BLaER1 treated with 17β-estradiol and CSF1 and Interleukin-3, amounts not matched to agents 10 nM and 100 nM (cell line): ENCODE measurements around the gene DIAPH2.

ENCODE experiments used
- H3K27ac ChIP-seq, 11 experiments: shearing (Covaris generic); formaldehyde crosslinking; 2 replicates each; pipeline ENCODE4 v1.8.1; 2022
- H3K27me3 ChIP-seq, 11 experiments: shearing (Covaris generic); formaldehyde crosslinking; 2 replicates each; pipeline ENCODE4 v1.8.1; 2022
- H3K36me3 ChIP-seq, 11 experiments: shearing (Covaris generic); formaldehyde crosslinking; 2 replicates each; pipeline ENCODE4 v1.8.1; 2022
- H3K4me1 ChIP-seq, 10 experiments: shearing (Covaris generic); formaldehyde crosslinking; 2 replicates each; pipeline ENCODE4 v1.8.1; 2022
- H3K4me2 ChIP-seq, 11 experiments: shearing (Covaris generic); formaldehyde crosslinking; 2 replicates each; pipeline ENCODE4 v1.8.1; 2022
- H3K4me3 ChIP-seq, 10 experiments: shearing (Covaris generic); formaldehyde crosslinking; 2 replicates each; pipeline ENCODE4 v1.8.1; 2022
- H3K9ac ChIP-seq, 11 experiments: shearing (Covaris generic); formaldehyde crosslinking; 2 replicates each; pipeline ENCODE4 v1.8.1; 2022
- H3K9me3 ChIP-seq, 11 experiments: shearing (Covaris generic); formaldehyde crosslinking; replicated peaks in 1 of 11; 2 replicates each; pipeline ENCODE4 v1.8.1; 2022
- H4K20me1 ChIP-seq, 11 experiments: shearing (Covaris generic); formaldehyde crosslinking; 2 replicates each; pipeline ENCODE4 v1.8.1; 2022
- Cebpa-rat ChIP-seq, 11 experiments: shearing (Covaris generic); IDR thresholded peaks; 2 replicates each; pipeline ENCODE4 v1.8.1; 2022

Gene DIAPH2

DNA sequence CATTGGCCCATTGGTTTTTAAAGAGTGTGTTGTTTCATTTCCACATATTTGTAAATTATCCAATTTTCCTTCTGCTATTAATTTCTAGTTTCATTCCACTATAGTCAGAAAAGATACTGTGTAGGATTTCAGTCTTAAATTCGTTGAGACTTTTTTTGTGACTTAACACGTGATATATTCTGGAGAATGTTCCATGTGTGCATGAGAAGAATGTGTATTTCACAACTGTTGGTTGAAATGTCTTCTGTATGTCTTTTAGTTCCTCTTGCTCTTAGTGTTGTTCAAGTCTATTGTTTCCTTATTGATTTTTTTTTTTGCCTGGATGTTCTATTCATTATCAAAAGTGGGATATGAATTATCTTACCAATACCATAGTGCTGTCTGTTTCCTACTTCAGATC is 806.0 kb downstream of the DIAPH2 start:
- no peak overlapping the region for H3K4me2 ChIP-seq
- H3K27me3 ChIP-seq: peaks cover 81 to 96% (median 86%) of the 10 kb centered on the region in 11 experiments
- H3K9ac ChIP-seq: no peak overlapping the region
- H4K20me1 ChIP-seq: no peaks in the 10 kb centered on the region
- no peak for TF ChIP-seq Cebpa-rat (IDR thresholded peaks at IDR 0.05)
- no peak overlapping the region for H3K4me3 ChIP-seq
- H3K4me1 ChIP-seq: no peaks in the 10 kb centered on the region
- no peaks in the 10 kb centered on the region; a peak in 1 of 22 replicates for H3K36me3 ChIP-seq
- no peak overlapping the region for H3K27ac ChIP-seq
- H3K9me3 ChIP-seq: 0 out of 22 replicates have a peak, but pooled peaks cover 0 to 5% (median 0%) of the 10 kb centered on the region in 11 experiments

DNA sequence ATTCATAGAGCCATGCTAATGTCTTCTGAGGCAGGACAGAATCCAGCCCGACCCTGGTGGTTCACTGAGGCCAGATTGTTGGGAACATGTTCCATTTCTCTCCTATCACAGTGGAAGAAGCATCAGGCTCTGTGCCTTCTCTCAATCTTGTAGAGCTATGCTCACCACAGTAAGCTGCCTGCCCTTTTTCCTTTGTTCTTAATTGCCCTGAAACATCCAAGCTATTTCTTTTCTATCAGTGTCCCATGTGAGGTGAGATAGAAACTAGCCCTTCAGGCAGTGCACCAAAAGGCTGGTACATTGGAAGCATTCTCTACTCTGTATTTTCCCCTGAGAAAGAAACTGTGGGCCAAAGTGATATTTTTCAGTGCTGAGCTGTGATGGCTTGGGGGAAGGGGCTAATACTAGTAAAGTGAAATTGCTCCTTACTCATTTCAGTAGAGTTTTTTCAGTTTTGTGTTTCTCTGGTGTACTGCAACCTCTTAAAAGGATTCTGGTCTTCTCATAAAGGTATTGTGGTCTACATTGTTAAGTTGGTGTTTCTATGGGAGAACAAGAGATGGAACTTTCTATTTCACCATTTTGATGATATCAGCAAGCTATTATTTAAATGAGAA is 810.2 kb downstream of the DIAPH2 start:
- H3K4me2 ChIP-seq: no peak overlapping the region
- no peak for TF ChIP-seq Cebpa-rat (IDR thresholded peaks at IDR 0.05)
- no peaks in the 10 kb centered on the region for H4K20me1 ChIP-seq
- no peak overlapping the region for H3K9ac ChIP-seq
- no peaks in the 10 kb centered on the region; a peak in 1 of 22 replicates for H3K36me3 ChIP-seq
- H3K27me3 ChIP-seq: peaks cover 51 to 92% (median 74%) of the 10 kb centered on the region in 11 experiments
- H3K4me1 ChIP-seq: no peaks in the 10 kb centered on the region
- H3K27ac ChIP-seq: no peak overlapping the region
- peaks cover 0 to 10% (median 0%) of the 10 kb centered on the region in 11 experiments; a peak in 1 of 22 replicates for H3K9me3 ChIP-seq
- no peak overlapping the region for H3K4me3 ChIP-seq

DNA sequence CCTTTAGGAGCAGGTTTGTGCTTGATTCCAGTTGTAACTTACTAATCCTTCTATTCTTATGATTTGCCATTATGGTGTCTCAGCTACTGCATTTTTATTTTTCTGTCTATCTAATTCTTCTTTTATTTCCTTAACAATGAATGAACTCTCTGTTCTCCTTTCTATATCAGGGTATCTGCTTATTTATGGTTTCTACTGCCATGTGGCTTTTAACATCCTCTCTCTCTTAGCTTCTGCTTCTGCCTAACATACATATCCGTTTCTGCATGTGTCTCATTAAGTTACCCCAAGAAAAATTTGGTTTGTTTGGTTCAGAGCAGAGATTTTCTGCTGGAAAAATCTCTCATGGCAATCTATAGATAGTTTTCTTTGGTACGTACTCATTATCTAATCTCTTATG is 813.5 kb downstream of the DIAPH2 start:
- Histone ChIP-seq H3K9ac (no peak overlapping the region), H3K4me2 (no peak overlapping the region), H3K4me3 (no peak overlapping the region), H3K4me1 (no peaks in the 10 kb centered on the region), H4K20me1 (no peaks in the 10 kb centered on the region), H3K9me3 (peaks cover 0 to 10% (median 0%) of the 10 kb centered on the region in 11 experiments; a peak in 1 of 22 replicates), H3K27me3 (peaks cover 39 to 89% (median 67%) of the 10 kb centered on the region in 11 experiments), H3K36me3 (no peaks in the 10 kb centered on the region), H3K27ac (no peak overlapping the region)
- no peak for TF ChIP-seq Cebpa-rat (IDR thresholded peaks at IDR 0.05)

DNA sequence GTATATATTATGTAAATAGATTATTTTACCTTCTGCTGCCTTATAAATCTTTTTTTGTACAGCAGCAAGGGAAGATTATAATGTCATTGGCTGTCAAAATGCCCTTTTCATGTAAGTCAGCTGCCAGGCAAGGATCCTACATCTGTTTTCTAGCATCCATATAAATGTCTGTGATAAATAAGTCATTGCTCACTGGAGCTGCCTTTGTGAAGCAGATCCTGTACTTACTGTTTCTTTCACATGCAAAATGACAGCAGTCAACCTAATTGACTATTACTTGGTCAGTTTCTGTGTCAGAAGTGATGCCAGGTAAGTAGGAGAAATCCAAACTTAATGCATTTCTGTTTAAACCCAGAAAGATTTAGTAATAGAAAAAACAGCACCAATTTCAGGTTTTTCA is 819.8 kb downstream of the DIAPH2 start:
- Histone ChIP-seq H3K4me1 (no peaks in the 10 kb centered on the region), H3K4me2 (no peak overlapping the region), H3K9ac (no peak overlapping the region), H3K9me3 (peaks cover 0 to 4% (median 0%) of the 10 kb centered on the region in 11 experiments; a peak in 1 of 22 replicates), H3K36me3 (no peaks in the 10 kb centered on the region), H3K4me3 (no peak overlapping the region), H3K27me3 (peaks cover 55 to 92% (median 81%) of the 10 kb centered on the region in 11 experiments), H4K20me1 (no peaks in the 10 kb centered on the region), H3K27ac (no peak overlapping the region)
- TF ChIP-seq Cebpa-rat (IDR thresholded peaks at IDR 0.05): no peak

DNA sequence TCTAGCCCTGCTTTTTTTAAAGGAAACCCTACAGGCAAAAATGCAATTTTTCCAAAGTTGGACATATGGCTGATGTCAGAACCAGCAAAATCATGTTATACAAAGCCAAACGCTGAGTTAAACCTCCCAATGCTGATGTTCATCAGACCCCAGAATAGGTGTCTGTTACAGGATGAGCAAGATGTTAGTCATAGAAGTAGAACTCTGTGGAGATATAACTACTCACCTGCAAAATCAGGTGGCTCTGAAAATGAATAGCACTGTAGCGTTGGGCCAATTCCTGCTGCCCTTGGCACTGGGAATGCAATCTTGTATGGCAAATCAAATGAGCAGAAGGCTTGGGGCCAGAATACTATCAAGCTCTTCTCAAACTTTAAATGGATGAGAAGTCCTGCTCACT is 833.1 kb downstream of the DIAPH2 start:
- H3K4me1 ChIP-seq: no peaks in the 10 kb centered on the region; a peak in 1 of 20 replicates
- H3K27me3 ChIP-seq: peaks cover 33 to 62% (median 50%) of the 10 kb centered on the region in 11 experiments
- TF ChIP-seq Cebpa-rat (IDR thresholded peaks at IDR 0.05): no peak
- peaks cover 0 to 3% (median 0%) of the 10 kb centered on the region in 11 experiments; a peak in 1 of 22 replicates for H3K9me3 ChIP-seq
- H3K36me3 ChIP-seq: no peaks in the 10 kb centered on the region
- no peak overlapping the region for H3K4me3 ChIP-seq
- no peaks in the 10 kb centered on the region for H4K20me1 ChIP-seq
- H3K27ac ChIP-seq: no peak overlapping the region
- no peak overlapping the region for H3K9ac ChIP-seq
- no peak overlapping the region for H3K4me2 ChIP-seq

DNA sequence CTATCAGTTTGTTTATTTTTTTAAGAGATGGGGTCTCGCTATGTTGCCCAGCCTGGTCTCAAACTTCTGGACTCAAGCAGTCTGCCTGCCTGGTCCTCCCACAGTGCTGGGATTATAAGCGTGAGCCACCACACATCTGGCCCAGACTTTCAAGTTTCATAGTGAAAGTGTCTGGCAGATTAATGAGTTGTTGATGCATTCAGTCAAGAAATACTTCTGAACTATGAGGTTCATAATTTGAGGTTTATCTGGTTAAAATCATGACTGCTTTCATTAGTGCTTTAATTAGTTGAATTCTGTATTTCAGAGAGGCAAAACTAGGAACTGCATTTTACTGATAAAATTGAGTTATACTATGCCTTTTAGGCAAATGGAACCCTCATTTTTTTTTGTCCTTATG is 837.7 kb downstream of the DIAPH2 start:
- peaks cover 0 to 9% (median 1%) of the 10 kb centered on the region in 10 experiments; a peak in 5 of 20 replicates for H3K4me1 ChIP-seq
- peaks cover 0 to 15% (median 7%) of the 10 kb centered on the region in 11 experiments; a peak in 9 of 22 replicates for H3K9me3 ChIP-seq
- no peak overlapping the region for H3K4me3 ChIP-seq
- no peak for TF ChIP-seq Cebpa-rat (IDR thresholded peaks at IDR 0.05)
- no peaks in the 10 kb centered on the region for H4K20me1 ChIP-seq
- H3K36me3 ChIP-seq: no peaks in the 10 kb centered on the region
- no peak overlapping the region for H3K9ac ChIP-seq
- H3K27ac ChIP-seq: no peak overlapping the region
- H3K4me2 ChIP-seq: no peak overlapping the region
- peaks cover 53 to 98% (median 72%) of the 10 kb centered on the region in 11 experiments for H3K27me3 ChIP-seq

DNA sequence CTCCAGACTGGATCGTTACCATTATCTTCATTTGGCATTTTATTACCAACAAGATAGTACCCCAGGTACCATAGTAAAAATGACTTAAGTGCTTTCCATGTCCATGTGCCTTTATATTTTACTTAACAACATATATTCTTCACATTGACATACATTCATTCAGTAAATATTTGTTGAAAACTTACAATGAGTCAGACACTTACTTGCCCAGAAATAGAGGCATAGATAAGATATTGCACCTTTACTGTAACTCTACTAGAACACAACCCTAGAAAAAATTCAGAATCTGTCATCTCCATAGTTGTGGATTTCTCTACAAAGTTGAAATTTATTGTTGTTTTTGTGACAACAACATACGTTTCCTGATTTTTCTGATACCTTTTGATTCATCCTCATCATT is 839.7 kb downstream of the DIAPH2 start:
- Histone ChIP-seq H3K4me3 (no peak overlapping the region), H3K27me3 (peaks cover 42 to 89% (median 65%) of the 10 kb centered on the region in 11 experiments), H3K9ac (no peak overlapping the region), H4K20me1 (no peaks in the 10 kb centered on the region), H3K36me3 (no peaks in the 10 kb centered on the region), H3K9me3 (peaks cover 8 to 31% (median 22%) of the 10 kb centered on the region in 11 experiments; a peak in 20 of 22 replicates), H3K4me1 (peaks cover 7 to 29% (median 15%) of the 10 kb centered on the region in 10 experiments; a peak in 12 of 20 replicates), H3K27ac (no peak overlapping the region), H3K4me2 (no peak overlapping the region)
- TF ChIP-seq Cebpa-rat (IDR thresholded peaks at IDR 0.05): no peak

DNA sequence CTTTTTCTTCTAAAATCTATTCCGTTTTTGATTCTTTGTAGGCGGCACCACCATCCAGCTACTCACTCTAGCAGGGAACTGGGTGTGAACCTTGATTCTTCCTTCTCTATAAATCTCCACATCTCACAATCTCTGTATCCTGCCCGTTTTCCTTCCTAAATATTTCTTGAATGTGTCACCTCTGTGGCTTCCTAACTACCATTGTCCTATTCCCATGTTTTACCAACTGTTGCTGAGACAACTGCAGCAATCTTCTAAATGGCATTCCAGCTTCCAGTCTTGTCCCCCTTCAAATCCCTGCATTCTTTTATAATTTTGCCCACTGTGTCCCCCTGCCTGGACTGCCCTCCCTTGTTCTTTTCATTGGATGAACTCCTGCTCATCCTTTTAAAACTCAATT is 840.4 kb downstream of the DIAPH2 start:
- Histone ChIP-seq H4K20me1 (no peaks in the 10 kb centered on the region), H3K4me1 (peaks cover 7 to 35% (median 17%) of the 10 kb centered on the region in 10 experiments; a peak in 13 of 20 replicates), H3K9ac (no peak overlapping the region), H3K36me3 (no peaks in the 10 kb centered on the region), H3K4me3 (no peak overlapping the region), H3K9me3 (peaks cover 11 to 37% (median 28%) of the 10 kb centered on the region in 11 experiments), H3K27me3 (peaks cover 38 to 88% (median 61%) of the 10 kb centered on the region in 11 experiments), H3K27ac (no peak overlapping the region), H3K4me2 (no peak overlapping the region)
- no peak for TF ChIP-seq Cebpa-rat (IDR thresholded peaks at IDR 0.05)

DNA sequence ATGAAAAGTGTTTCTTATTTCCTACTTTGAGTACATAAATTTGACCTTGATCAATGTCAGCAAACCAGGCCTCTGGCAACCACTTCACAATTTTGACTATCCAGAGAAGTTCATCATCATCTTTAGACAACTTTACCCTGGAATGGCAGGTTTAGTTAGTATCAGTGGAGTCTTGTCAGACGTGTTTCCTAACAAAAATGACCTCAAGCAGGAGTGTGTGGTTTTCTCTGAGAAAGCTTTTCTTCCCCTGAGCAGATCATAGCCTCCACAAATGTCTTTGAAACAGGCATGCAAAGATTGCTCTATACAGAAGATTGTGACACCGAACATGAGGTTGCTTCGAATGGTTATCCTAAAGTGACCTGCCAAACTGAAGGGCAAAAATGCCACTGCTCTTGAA is 841.3 kb downstream of the DIAPH2 start:
- H3K4me2 ChIP-seq: no peak overlapping the region
- H3K9ac ChIP-seq: no peak overlapping the region
- peaks cover 34 to 87% (median 57%) of the 10 kb centered on the region in 11 experiments for H3K27me3 ChIP-seq
- H4K20me1 ChIP-seq: no peaks in the 10 kb centered on the region
- H3K36me3 ChIP-seq: no peaks in the 10 kb centered on the region; a peak in 3 of 22 replicates
- no peak for TF ChIP-seq Cebpa-rat (IDR thresholded peaks at IDR 0.05)
- H3K9me3 ChIP-seq: peaks cover 21 to 47% (median 38%) of the 10 kb centered on the region in 11 experiments
- no peak overlapping the region for H3K4me3 ChIP-seq
- no peak overlapping the region for H3K27ac ChIP-seq
- peaks cover 7 to 40% (median 17%) of the 10 kb centered on the region in 10 experiments; a peak in 13 of 20 replicates for H3K4me1 ChIP-seq
